CD14-positive monocyte (primary cell): ENCODE measurements around the gene LPA. TPM values are rescaled to one million over a fixed set of nuclear protein-coding genes. Genes with fewer than 3 reads are reported as not detected.
"Not testable (repeated sequence)": the region's sequence is repeated elsewhere in the genome, so short reads cannot be mapped to it uniquely, and the experiment has no call there.

Experiments
- DNase-seq, 3 donors: peaks; one replicate each; pipeline ENCODE4 v3.0.0-alpha.2; 2011 to 2022
- H2AFZ ChIP-seq: 2 replicates; pipeline ENCODE4 v1.6.0; 2012; ENCODE audit warnings: mild to moderate bottlenecking, low read depth, low read length, inconsistent platforms; ENCODE audit not compliant: insufficient read depth, poor library complexity, severe bottlenecking
- H3K27ac ChIP-seq, 2 donors: 1 replicate in 1 of 2; 2 replicates in 1 of 2; pipeline ENCODE4 v1.5.1; 2012 to 2013; ENCODE audit warnings: low read length in 2 of 2, control low read depth in 1 of 2, inconsistent platforms in 1 of 2, low read depth in 1 of 2, mild to moderate bottlenecking in 1 of 2
- H3K27me3 ChIP-seq, 2 donors: one replicate each; pipeline versions ENCODE4 v1.6.0 to v1.6.1; 2011 to 2013; ENCODE audit warnings: low read length in 2 of 2; ENCODE audit not compliant: control insufficient read depth in 2 of 2, insufficient read depth in 2 of 2
- H3K36me3 ChIP-seq, 2 donors: replicated peaks in 1 of 2; 1 replicate in 1 of 2; 2 replicates in 1 of 2; pipeline versions ENCODE4 v1.5.1 to v1.6.1; 2012 to 2013; ENCODE audit warnings: low read length in 2 of 2, control low read depth in 1 of 2, inconsistent platforms in 1 of 2, mild to moderate bottlenecking in 1 of 2; ENCODE audit not compliant: insufficient read depth in 2 of 2, control insufficient read depth in 1 of 2
- H3K4me1 ChIP-seq, 2 donors: 1 replicate in 1 of 2; 2 replicates in 1 of 2; pipeline versions ENCODE4 v1.5.1 to v1.6.1; 2012 to 2013; ENCODE audit warnings: low read length in 2 of 2, control low read depth in 1 of 2, inconsistent platforms in 1 of 2, mild to moderate bottlenecking in 1 of 2, moderate library complexity in 1 of 2; ENCODE audit not compliant: insufficient read depth in 2 of 2, control insufficient read depth in 1 of 2
- H3K4me2 ChIP-seq: replicated peaks from 2 replicates; pipeline ENCODE3; 2012; ENCODE audit warnings: low read length, moderate library complexity, mild to moderate bottlenecking; ENCODE audit not compliant: poor library complexity, severe bottlenecking; ENCODE audit errors: extremely low read depth
- H3K4me3 ChIP-seq, 3 experiments: fragments of 200-600 bp in 1 of 3; sonication (generic) in 1 of 3; replicated peaks in 1 of 3; 1 replicate in 2 of 3; 2 replicates in 1 of 3; pipeline ENCODE4 v1.5.1; 2011 to 2013; ENCODE audit warnings: low read length in 3 of 3, mild to moderate bottlenecking in 3 of 3, control low read depth in 2 of 3, low read depth in 2 of 3, inconsistent platforms in 1 of 3, moderate library complexity in 1 of 3
- H3K79me2 ChIP-seq: 2 replicates; pipeline ENCODE4 v1.6.0; 2012; ENCODE audit warnings: mild to moderate bottlenecking, control low read depth, inconsistent platforms, low read length, moderate library complexity; ENCODE audit not compliant: insufficient read depth
- H3K9ac ChIP-seq: 2 replicates; pipeline ENCODE4 v1.6.0; 2017; ENCODE audit warnings: low read length, mild to moderate bottlenecking; ENCODE audit not compliant: insufficient read depth, poor library complexity, severe bottlenecking
- H3K9me3 ChIP-seq, 2 donors: replicated peaks in 1 of 2; 1 replicate in 1 of 2; 2 replicates in 1 of 2; pipeline versions ENCODE4 v1.5.1 to v1.6.1; 2012 to 2013; ENCODE audit warnings: low read length in 2 of 2, control low read depth in 1 of 2; ENCODE audit not compliant: control insufficient read depth in 1 of 2, insufficient read depth in 1 of 2
- H4K20me1 ChIP-seq: 2 replicates; pipeline ENCODE4 v1.6.0; 2012; ENCODE audit warnings: mild to moderate bottlenecking, low read length, control low read depth, moderate library complexity; ENCODE audit not compliant: insufficient read depth
- H3K27ac Mint-ChIP-seq, 7 donors: one replicate each; pipeline ENCODE4 v1.8.0; 2020; ENCODE audit warnings: mild to moderate bottlenecking in 7 of 7, mixed read lengths in 7 of 7, moderate library complexity in 6 of 7, inconsistent platforms in 2 of 7
- H3K27me3 Mint-ChIP-seq, 3 donors: one replicate each; pipeline ENCODE4 v1.8.0; 2021 to 2022; ENCODE audit warnings: low read depth in 3 of 3, mild to moderate bottlenecking in 3 of 3, mixed read lengths in 3 of 3, moderate library complexity in 3 of 3, inconsistent platforms in 1 of 3
- H3K36me3 Mint-ChIP-seq, 2 donors: one replicate each; pipeline ENCODE4 v1.8.0; 2020; ENCODE audit warnings: mixed read lengths in 2 of 2, inconsistent platforms in 1 of 2, mild to moderate bottlenecking in 1 of 2
- H3K4me1 Mint-ChIP-seq: one replicate; pipeline ENCODE4 v1.8.0; 2020; ENCODE audit warnings: mild to moderate bottlenecking, mixed read lengths
- H3K4me3 Mint-ChIP-seq, 2 donors: one replicate each; pipeline ENCODE4 v1.8.0; 2020; ENCODE audit warnings: mild to moderate bottlenecking in 2 of 2, mixed read lengths in 2 of 2, moderate library complexity in 1 of 2
- H3K9me3 Mint-ChIP-seq, 7 donors: one replicate each; pipeline ENCODE4 v1.8.0; 2020 to 2022; ENCODE audit warnings: mixed read lengths in 7 of 7, mild to moderate bottlenecking in 6 of 7, moderate library complexity in 6 of 7, inconsistent platforms in 2 of 7
- CTCF ChIP-seq: fragments of 200-600 bp; IDR thresholded peaks from one replicate; pipeline ENCODE4 v1.8.0; 2022; ENCODE audit warnings: antibody characterized with exemption, mild to moderate bottlenecking
- whole genome bisulfite sequencing: methylation state at CpG from one replicate; pipeline ENCODE4 v1.1.5; 2013; ENCODE audit warnings: missing lambda C conversion rate; ENCODE audit not compliant: insufficient coverage; 5-methylcytosine and 5-hydroxymethylcytosine counted together
- intact Hi-C, 2 donors: fragments of 100-400 bp; cut with micrococcal nuclease; formaldehyde crosslinking; loops; one replicate each; pipeline versions ENCODE4 v1.15.0 to v1.15.1; 2023
- polyA plus RNA-seq, 3 donors: library from polyadenylated mRNA; depleted of rRNA in 1 of 3; unstranded in 2 of 3; stranded (reverse) in 1 of 3; fragments of 300-500 nt in 2 of 3; fragments of >200 nt in 1 of 3; fragmentation: Illumina TruSeq in 2 of 3; gene quantifications; 1 replicate in 2 of 3; 2 replicates in 1 of 3; pipeline ENCODE4 v1.2.3, GENCODE V29; 2012 to 2021

The LPA gene
- polyA plus RNA-seq, 3 donors, result not detected

- H3K9ac ChIP-seq, result no peak overlapping the region
- H2AFZ ChIP-seq, result no peak overlapping the region
- no peak overlapping the region for H3K4me2 ChIP-seq
- Mint-ChIP-seq H3K27ac (no peak overlapping the region), H3K4me3 (no peak overlapping the region), H3K36me3 (no peaks in the 10 kb centered on the region), H3K27me3 (no peaks in the 10 kb centered on the region), H3K4me1 (no peaks in the 10 kb centered on the region), H3K9me3 (peaks cover 0 to 9% (median 4%) of the 10 kb centered on the region in 7 donors)
- WGBS, result 95% methylated on average over 4 of the region's 10 CpGs
- H3K79me2 ChIP-seq, result no peaks in the 10 kb centered on the region
- H3K4me3 ChIP-seq, result no peak overlapping the region
- H3K27me3 ChIP-seq, result no peaks in the 10 kb centered on the region
- no peaks in the 10 kb centered on the region for H3K4me1 ChIP-seq
- no peaks in the 10 kb centered on the region for H3K36me3 ChIP-seq
- peaks cover 0 to 4% of the 10 kb centered on the region in 2 donors for H3K9me3 ChIP-seq
- no peak overlapping the region for H3K27ac ChIP-seq
- no peaks in the 10 kb centered on the region for H4K20me1 ChIP-seq
- TF ChIP-seq CTCF, result no peak
- intact Hi-C loops, result no loop called here
- no peak for DNase-seq
Measured at GRCh38 chr6:160634706-160635105, 29.4 kb downstream of the LPA start.

GRCh38 chr6:160595838-160596832, 67.9 kb downstream of the LPA start:
- Histone ChIP-seq H2AFZ (no peak overlapping the region), H4K20me1 (no peaks in the 10 kb centered on the region), H3K4me3 (no peak overlapping the region), H3K36me3 (no peaks in the 10 kb centered on the region), H3K9me3 (peaks cover 19 to 21% of the 10 kb centered on the region in 2 donors), H3K27me3 (no peaks in the 10 kb centered on the region), H3K27ac (no peak overlapping the region), H3K9ac (no peak overlapping the region), H3K4me2 (no peak overlapping the region), H3K4me1 (no peaks in the 10 kb centered on the region), H3K79me2 (no peaks in the 10 kb centered on the region)
- Mint-ChIP-seq H3K36me3 (no peaks in the 10 kb centered on the region), H3K27me3 (peaks cover 0 to 2% (median 0%) of the 10 kb centered on the region in 3 donors), H3K27ac (no peak overlapping the region), H3K9me3 (peaks cover 4 to 15% (median 11%) of the 10 kb centered on the region in 7 donors), H3K4me3 (no peak overlapping the region), H3K4me1 (no peaks in the 10 kb centered on the region)
- DNase-seq, result no peak
- no CpG with 5 or more reads among the region's 1 CpG for WGBS
- TF ChIP-seq CTCF, result no peak
- intact Hi-C loops, result no loop called here

DNA sequence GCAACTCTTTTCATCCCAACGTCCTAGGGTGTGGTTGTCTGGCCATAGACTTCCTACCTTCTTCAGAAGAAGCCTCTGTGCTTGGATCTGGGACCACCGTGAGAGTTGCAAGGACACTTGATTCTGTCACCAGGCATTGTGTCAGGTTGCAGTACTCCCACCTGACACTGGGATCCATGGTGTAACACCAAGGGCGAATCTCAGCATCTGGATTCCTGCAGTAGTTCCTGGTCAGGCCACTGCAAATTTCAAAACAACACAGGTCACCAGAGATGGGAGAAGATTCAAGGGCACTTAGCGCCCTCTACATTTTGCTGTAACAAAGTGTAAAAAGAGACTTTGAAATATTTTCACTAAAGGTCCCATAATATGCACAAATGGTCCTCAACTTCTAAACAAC, 68.8 kb downstream of the LPA start:
- H4K20me1 ChIP-seq, H3K27ac ChIP-seq, H3K4me1 Mint-ChIP-seq, H3K4me2 ChIP-seq, H3K4me3 Mint-ChIP-seq, H3K27me3 Mint-ChIP-seq, H2AFZ ChIP-seq, H3K27ac Mint-ChIP-seq, intact Hi-C loops, H3K4me3 ChIP-seq, DNase-seq, H3K4me1 ChIP-seq, H3K9ac ChIP-seq, H3K36me3 Mint-ChIP-seq, H3K36me3 ChIP-seq, H3K27me3 ChIP-seq, H3K79me2 ChIP-seq: not testable (repeated sequence)
- peaks cover 4 to 16% (median 10%) of the 10 kb centered on the region in 7 donors for H3K9me3 Mint-ChIP-seq
- H3K9me3 ChIP-seq, result peaks cover 18 to 21% of the 10 kb centered on the region in 2 donors
- WGBS, result 100% methylated on average over 1 of the region's 4 CpGs
